GM19351 (cell line): ENCODE data around the gene HOXA6.

Experiments
- ATAC-seq: cut with Tn5 transposase; IDR thresholded peaks from one replicate; pipeline ENCODE4 v1.9.1; 2021; ENCODE audit warnings: mild to moderate bottlenecking, moderate library complexity; ENCODE audit not compliant: unreplicated experiment

The HOXA6 gene

DNA sequence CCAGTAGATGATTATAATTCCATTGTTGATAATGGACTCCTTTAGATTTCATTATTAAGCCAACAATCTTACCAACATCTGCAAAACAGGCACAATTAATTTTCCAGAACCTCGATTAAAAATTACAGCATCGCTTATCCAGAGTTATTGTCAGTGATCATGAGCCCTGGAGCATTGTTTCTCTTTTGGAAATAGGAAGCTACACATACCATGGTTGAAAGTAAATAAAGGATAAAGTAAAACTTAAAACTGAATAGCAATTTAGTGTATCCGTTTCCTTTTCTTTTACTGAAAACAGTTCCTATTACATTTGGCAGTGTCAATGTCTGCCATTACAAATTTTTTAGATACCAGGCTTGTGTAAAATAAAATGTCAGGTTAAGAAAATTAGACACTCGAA lies 35.2 kb downstream of the HOXA6 start:
- ATAC-seq = no peak

DNA sequence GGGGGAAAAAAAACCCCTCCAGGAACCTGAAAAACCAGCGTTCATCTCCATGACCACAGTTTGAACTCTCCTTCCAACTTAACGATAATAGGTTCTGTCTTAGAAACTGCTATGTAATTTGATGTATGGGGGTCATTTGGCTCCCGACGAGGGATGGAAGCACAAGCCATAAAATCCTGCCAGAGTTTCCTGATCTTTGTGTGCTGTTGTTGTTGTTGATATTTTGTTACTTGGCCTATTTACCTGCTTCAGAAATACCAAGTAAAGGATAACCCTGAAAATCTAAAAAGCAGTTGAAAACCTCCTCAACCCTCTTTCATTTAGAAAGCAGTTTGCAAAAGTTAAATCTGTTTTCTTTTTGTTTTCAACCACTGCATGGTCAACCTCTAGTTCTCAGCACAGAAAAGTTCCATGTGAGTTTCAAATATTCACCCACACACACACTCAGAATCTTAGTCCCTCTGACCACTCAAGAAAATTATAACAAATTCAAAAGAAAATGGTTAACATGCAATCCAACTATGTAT lies 35.8 kb downstream of the HOXA6 start:
- ATAC-seq = no peak

DNA sequence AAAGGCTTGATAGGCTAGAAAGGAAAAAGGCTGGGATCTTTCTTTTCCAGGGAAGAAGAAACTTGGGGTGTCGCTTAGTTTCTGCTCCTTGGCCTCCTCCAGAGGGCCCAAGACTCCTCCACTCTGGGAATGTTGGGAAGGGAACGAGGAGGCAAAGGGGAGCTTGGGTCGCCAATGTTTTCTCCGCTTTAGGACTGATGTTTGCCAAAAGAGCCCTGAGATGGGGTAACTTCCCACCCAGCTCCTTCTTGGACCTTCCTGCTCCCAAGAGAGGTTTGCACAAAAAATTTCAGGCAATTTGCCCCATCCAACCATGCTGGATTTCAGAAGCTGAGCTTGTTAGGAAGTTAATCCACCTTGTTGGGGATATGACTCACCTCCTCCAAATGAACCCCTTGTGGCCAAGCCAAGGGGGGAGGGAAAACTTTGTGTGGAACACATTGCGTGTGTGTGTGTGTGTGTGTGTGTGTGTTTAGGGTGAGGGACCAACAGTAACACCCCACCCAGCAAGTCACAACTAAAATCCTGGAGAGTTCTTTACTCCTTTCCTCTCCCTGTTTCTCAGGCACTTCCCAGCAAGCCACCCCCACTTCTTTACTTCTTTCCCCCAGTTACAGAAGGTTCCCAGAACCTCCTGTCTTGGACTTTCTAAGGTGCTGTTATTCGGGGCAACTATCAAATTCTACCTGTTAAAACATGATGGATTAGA lies 36.4 kb downstream of the HOXA6 start:
- ATAC-seq = no peak

DNA sequence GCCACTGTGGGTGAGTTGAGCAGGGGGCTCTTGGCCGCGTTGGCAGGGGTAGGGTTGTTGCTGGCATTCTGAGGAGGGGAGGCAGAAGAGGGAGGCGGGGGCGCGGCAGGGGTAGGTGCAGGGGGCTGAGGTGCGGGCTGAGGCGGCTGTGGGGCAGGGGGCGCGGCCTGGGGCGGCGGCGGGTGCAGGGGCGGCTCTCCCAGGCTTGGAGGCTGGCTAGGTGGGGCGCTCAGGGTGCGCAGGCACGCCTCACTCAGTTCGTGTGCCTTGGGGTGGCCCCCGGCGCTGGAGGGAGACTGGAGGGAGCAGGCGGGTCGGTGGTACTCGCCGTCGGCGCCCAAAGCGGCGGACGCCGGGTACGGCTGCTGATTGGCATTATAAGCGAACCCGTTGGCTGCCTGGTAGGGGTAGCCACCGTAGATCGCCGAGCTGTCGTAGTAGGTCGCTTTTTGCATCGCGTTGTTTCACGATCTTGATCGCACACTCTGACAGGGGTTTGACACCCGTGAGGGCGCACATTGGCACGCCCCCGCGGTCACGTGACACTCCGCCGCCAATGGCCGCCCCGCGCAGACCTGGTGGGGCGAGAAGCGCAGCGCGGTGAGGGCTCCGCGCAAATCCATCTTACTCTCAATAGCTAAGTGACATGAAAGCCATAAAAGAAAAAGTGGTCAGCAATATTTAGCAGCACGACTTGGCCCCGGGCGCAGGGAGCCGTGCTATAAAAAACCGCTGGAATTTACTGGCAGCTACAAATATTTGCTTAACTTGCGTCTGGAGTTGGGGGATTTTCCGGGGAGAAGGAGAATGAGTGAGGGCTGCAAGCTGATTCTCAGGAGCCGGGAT lies 37.2 kb downstream of the HOXA6 start:
- no peak for ATAC-seq

DNA sequence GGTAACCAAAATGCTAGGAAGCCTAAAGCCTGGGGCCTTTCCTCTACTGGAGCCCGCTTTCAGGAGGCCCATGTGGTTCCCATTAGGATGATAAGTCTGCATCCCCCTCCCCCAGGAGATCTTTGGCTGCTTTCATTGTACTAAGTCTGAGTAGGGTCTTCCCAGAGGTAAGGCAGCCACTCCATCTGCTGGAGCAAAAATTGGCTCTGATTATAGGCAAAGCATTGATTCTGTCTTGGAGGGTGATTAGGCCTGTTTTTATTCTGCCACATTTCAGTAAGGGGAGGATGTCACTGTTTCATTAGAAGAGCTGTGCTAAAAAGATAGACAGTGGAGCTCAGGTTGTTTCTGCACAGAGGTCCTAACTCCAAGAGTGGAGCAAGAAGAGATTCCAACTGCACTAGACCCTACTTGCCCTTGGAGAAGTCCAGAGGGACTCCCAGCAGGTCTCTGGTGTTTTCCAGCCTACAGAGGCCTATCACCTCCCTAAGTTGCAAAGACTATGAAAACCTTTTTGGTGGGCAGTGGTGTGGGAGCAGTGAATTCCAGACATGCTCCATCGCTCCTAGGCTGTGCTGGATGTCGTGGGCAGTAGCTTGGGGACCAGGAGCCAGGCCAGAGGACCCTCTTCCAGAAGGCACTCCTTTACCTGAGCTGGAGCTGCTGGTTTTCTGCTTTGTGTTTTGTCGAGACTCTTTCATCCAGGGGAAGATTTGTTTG lies 37.9 kb downstream of the HOXA6 start:
- no peak for ATAC-seq

- no peak for ATAC-seq
Measured at GRCh38 chr7:27108390-27109127, 39.0 kb downstream of the HOXA6 start.

- no peak for ATAC-seq
Measured at GRCh38 chr7:27107391-27108381, 39.9 kb downstream of the HOXA6 start.

DNA sequence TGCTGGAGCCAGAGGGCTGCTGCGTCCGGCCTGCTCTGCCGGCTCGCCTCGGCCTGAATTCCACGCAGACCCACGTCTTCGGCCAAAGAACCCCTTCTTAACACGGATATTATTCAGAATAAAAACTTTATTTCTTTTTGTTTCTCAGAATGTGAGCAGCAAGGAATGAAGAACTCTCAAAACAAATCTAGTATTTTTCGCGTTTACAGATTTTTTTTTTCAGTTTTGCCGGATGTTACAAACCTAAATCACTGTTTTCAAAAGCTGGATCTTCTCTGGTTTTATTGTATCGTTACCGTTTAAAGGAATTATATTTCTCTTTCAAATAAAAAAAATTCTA lies 40.7 kb downstream of the HOXA6 start:
- no peak for ATAC-seq

DNA sequence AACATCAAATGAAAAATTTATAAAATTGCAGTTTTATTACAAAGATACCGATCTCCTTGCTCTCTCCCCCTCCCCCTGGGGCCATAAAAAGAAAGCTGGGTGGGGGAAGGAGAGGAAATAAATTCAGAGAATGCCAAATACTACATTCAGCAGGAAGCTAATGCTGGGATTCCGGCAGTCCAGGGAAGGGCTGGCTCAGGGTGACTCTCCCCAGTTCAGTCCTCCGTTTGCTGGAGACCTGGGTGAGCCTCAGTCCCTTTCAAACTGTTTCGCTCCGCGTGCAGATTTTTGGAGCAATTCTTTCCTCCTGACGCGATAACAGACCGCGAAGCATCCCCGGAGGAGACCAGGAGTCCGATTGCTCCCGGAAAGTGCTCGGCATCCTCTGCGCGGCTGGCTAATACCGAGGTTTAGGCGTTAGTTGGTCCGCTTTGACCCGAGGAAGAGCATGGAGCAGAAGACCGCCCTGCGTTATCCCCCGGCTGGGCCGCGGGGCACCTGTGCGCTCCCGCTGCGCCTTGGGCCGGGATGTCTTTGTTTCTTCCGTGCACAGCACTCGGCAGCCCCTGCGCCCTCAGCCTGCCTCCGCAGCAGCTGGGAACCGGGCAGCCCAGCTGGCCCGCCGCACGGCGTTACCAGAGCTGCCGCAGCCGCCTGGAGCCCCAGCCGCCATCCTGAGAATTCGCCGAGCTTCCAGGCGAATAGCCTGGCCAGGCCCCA lies 41.2 kb downstream of the HOXA6 start:
- no peak for ATAC-seq

- no peak for ATAC-seq
Measured at GRCh38 chr7:27105301-27106031, 42.1 kb downstream of the HOXA6 start.

DNA sequence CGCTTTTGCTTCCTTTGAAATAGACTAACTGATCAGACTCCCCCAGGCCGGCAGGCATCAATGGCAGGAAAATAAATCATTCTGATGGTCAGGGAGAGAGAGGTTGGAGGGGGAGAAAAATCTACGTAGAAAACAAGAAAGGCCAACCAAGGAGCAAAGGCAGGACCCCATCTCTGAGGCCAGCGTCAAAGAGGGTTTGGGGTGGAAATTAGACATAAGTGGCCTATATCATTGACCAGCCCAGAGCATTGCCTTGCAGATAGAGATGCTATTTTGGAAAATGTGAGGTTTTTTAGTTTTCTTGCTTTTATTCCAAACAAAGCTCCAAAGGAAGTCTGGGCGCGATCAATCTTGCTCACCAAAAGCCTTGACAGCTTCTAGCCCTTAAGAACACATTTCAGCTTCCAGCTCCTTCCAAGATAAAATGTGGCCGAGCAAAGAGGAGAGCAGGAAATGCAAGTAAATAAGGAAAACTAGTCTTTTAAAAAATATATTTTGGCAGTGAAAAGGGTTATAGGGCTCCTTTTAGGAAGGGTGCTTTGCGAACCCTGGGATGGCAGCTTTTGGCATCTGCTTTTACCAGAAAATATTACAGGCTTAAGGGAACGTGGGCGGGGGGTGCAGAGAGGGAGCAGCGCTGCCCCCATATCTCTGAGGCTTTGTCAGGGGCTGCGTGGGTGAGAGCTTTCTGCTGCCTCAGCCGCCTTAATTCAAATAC lies 43.1 kb downstream of the HOXA6 start:
- no peak for ATAC-seq

- no peak for ATAC-seq
Measured at GRCh38 chr7:27103489-27104226, 43.9 kb downstream of the HOXA6 start.

- ATAC-seq = no peak
Measured at GRCh38 chr7:27102581-27103442, 44.8 kb downstream of the HOXA6 start, which contains the start of gene HOXA2. Gene HOXA2 (minus strand): TSS chr7:27102683. CDS start chr7:27102500, 183 bp downstream.

DNA sequence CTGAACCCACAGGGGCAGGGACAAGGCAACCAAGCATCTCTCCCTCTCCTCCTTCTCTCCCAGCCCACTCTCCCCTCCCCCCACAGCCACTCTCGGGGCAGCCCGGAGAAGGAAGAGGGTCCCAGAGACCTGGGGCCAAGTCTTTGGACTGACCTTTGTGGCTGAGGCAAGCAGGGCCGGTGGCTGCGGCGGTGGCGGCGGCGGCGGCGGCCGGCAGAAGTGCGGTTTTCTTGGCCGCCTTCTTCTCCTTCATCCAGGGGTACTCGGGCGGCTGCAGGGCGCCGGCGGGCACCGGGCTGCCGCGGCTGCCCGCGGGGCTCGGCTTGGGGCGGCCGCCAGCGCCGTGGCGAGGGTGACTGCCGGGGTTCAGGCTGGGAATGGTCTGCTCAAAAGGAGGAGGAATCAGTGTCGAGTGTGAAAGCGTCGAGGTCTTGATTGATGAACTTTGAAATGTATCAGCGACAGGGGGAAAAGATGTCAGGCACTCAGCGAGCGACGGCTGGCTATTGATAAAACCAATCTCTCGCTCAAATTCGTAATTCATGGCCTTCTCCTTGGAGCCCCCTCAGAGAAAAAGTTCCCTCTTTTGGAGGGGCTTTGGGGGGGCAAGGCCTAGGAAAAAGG lies 45.5 kb downstream of the HOXA6 start:
- no peak for ATAC-seq

DNA sequence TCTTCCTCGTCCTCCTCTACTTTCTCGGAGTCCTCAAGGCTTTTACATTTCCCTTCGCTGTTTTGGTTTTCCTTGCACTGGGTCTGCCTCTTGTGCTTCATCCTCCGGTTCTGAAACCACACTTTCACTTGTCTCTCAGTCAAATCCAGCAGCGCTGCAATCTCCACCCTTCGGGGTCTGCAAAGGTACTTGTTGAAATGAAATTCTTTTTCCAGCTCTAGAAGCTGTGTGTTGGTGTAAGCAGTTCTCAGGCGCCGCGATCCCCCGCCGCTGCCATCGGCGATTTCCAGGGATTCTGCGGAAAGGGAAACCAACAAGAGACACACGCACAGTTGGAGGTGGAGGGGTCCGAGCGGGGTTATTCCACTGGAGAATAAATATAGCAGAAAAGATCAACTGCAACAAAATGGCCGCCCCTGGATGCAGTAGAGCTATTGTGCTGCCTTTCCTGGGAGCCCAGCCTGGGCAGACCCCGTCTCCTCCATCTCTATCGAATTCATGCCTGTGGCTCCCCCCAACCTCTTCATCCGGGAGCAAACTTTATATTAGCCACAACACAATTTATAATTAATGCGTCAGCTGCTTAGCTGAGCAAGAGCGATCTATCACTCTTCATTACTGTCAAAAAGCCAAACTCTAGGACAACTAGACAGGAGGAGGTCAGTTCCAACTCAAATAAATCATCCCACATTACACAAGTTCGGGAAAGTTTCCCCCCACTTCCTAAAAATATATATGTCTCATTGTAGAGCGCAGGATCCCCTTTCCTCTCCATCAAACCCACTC lies 46.2 kb downstream of the HOXA6 start:
- no peak for ATAC-seq
